CD4-positive, alpha-beta T cell treated with Interleukin-15 for 1 hour (primary cell): ENCODE results near the gene ADGRA3.

Experiments used
- DNase-seq: peaks from one replicate; pipeline ENCODE4 v3.0.0-alpha.2; 2020

Gene ADGRA3

GRCh38 chr4:22515888-22516541 lies at the start of gene ADGRA3:
ADGRA3 (minus strand) TSS chr4:22516066; CDS start chr4:22515784, 282 bp downstream.
- no peak for DNase-seq

DNA sequence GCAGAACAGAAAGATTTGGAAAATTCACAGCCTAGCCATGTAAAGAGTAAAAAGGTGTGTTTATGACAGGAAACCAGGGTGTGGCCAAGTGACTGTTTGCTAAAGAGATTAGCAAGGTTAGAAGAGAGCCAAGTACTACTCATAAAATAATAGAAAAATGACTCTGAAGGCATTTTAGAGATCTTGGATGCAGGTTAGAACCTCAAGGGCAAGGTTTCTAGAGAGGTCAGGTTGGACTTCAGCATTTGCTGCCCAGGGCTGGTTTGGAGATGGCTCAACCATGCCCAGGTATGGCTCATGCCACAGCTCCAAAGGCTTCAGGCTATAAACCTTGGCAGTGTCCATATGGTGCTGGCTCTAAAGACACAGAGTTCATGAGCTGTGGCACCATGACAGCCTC lies 40.6 kb upstream of the ADGRA3 start:
- DNase-seq, result no peak

- DNase-seq, result no peak
These were observed 38.8 kb upstream of the ADGRA3 start for GRCh38 chr4:22554670-22555069.

DNA sequence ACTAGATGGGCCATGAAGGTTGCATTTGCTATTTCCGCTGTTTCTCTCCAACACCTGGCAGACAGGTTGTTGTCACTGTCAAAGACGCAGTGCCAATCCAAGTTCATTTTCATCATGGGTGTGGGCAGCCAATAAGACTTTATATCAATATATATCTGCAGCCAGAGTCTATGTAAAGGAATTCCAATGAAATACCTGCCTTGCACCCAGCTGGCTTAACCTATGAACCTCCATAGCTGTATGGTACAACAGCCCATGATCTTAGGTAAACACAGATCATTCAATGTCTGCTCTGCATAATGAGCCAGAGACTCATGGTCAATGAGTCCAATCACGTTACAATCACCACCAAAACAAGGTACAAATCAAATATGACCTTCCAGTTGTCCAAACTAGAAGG lies 37.7 kb upstream of the ADGRA3 start:
- no peak for DNase-seq

GRCh38 chr4:22552812-22553211 lies 36.9 kb upstream of the ADGRA3 start:
- no peak for DNase-seq

GRCh38 chr4:22551550-22551949 lies 35.7 kb upstream of the ADGRA3 start:
- no peak for DNase-seq

DNA sequence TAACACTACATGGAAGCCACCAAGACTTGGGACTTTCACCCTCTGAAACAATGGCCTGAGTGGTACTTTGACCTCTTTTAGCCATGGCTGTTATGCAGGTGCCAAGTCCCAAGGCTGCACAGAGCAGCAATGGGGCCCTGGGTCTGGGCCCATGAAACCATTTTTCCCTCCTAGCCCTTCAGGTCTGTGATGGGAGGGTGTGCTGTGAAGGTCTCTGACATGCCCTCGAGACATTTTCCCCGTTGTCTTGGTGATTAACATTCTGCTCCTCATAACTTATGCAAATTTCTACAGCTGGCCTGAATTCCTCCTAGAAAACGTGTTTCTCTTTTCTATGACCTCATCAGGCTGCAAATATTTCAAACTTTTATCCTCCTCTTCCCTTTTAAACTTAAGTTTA lies 30.4 kb upstream of the ADGRA3 start:
- DNase-seq, result no peak

- DNase-seq, result no peak
These were observed 23.4 kb upstream of the ADGRA3 start for GRCh38 chr4:22539251-22539650.

DNA sequence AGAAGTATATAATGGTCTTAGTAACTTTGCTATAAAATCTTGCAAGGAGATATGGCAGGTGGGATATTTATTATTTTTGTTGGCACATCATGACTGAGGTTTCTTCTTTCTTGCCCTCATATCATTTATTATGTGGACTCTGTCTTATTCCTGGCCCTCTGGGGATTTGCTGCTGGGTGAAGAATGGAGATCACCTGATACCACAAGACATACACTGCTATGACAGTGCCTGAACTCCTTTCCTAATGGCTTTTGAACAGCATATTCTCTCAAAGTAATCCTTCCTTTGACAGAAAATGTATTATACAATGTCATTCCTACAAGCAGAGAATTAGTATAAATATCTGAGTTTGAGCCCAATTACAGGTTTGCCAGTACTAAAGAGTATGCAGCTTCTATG lies 22.0 kb upstream of the ADGRA3 start:
- DNase-seq, result no peak

GRCh38 chr4:22534374-22534773 lies 18.5 kb upstream of the ADGRA3 start:
- no peak for DNase-seq

DNA sequence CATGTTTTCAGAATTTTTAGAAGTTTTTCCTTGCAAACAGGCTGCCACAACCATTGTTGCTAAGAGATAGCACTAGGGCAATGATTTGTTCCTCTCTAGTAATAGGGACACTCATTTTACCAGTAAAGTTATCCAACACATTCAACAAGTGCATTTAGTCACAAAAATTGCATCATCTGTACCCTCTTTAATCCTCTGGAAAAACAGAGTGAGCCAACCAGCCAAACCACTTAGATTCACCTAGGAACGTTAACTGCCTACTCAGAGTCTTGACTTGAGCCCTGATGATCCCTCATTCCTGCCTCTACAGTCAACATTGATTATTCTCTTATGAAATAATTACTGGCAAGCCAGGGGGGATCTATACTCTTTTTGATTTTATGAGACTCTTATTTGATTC lies 17.0 kb upstream of the ADGRA3 start:
- DNase-seq, result no peak

DNA sequence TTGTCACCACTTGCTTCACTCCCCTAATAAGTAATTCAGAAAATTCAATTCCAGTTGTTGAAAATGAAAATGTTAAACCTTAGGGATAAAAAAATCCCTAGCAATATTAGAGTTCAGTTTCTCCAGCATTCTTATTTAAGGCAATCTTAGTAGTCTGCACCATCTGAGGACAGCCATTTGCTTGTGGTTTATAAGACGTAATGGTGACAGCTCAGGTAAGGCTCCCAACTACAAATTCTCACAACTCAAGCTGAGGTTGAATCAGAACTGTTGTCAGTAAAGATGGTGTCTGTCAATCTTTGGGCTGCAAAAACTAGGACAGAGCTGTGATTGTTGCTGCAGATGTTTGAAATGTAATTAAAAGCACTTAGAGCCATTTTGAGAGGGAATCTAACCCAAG lies 16.3 kb upstream of the ADGRA3 start:
- DNase-seq, result no peak

DNA sequence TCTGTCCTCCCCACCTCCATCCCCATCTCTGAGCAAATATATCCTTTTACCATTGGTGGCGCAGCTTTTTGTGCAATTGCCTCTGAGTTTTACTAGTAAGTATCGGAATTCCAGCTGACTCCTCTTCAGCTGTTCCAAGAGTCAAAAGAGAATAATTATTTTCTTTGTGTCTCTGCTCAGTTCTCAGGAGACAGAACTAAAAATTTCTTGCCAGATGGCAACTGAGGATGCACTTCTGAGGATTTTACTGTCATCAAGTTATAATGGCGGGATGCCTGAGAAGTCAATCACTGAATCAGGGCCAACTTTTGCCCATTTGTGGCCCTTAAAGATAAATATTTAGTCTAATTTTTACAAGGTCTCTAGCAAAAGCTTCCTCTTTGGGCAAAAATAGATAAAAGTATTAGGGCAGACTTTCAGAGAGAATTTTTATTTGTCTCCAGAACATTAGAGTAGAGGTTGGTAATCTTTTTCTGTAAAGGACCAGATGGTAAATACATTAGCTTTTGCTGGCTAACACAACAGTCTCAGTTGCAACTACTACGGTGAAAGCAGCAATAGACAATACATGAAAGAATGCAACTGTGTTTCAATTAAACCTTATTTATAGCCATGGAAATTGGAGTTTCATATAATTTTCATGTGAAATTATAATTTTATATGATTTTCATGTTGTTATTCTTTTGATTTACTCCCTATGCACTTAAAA lies 15.6 kb upstream of the ADGRA3 start:
- no peak for DNase-seq

GRCh38 chr4:22524895-22525294 lies 9.0 kb upstream of the ADGRA3 start:
- no peak for DNase-seq

DNA sequence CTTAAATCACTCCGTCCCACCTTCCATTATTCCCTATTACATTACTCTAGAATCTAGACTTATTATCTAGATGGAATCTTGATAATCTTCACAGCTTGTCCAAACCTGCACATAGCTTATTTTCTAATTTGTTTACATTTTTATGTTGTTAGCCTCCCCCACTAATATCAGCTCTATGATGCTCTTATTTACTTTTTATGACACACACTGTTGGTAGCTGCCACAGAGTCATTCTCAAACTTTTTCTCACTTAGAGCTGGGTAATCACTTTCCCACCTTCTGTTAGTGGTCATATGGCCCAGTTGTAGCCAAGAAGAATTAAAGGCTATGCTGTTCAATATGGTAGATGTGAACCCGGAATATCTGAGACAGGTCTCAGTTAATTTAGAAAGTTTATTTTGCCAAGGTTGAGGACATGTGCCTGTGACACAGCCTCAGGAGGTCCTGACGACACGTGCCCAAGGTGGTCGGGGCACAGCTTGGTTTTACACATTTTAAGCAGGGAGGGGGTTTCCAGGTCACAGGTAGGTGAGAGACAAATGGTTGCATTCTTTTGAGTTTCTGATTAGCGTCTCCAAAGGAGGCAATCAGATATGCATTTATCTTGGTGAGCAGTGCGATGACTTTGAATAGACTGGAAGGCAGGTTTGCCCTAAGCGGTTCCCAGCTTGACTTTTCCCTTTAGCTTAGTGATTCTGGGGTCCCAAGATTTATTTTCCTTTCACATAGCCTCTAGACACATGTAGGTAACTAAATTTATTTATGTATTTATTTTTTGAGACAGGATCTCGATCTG lies 7.0 kb upstream of the ADGRA3 start:
- DNase-seq, result no peak

GRCh38 chr4:22522206-22522605 lies 6.3 kb upstream of the ADGRA3 start:
- DNase-seq, result no peak

DNA sequence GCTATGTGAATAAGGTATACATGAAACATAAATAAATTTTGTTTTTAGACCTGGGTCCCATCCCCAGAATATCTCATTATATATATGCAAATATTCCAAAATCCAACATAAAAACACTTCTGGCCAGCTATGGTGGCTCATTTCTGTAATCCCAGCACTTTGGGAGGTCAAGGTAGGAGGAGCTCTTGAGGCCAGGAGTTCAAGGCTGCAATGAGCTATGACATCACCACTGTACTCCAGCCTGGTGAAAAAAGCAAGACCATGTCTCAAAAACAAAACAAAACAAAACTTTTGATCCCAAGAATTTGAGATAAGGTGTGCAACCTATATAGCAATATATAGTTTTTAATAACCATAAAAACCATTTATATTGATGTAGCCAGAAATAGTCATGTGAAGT lies 5.4 kb upstream of the ADGRA3 start:
- DNase-seq, result no peak

GRCh38 chr4:22515145-22515887 lies 550 bp downstream of the ADGRA3 start:
- DNase-seq, result no peak

GRCh38 chr4:22514481-22514880 lies 1.4 kb downstream of the ADGRA3 start:
- DNase-seq, result no peak

DNA sequence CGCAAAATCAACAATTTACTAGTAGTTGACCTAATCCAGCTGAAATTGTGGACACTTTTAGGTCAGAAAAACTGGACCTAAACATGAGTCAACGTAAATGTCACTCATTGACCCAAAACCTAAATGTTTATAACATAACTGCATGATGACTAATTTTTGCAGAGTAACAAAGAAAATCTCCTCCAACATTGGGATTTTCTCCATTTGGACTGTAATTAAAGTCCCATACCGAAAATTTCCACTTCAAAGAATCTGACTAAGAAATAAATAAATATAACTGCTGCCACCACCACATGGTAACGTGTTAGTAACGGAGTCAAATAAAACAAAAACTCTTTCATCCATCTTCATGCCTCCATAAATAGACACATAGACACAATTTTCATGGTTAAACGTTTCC lies 1.9 kb downstream of the ADGRA3 start:
- DNase-seq, result no peak

- no peak for DNase-seq
These were observed 3.6 kb downstream of the ADGRA3 start for GRCh38 chr4:22512306-22512705.

DNA sequence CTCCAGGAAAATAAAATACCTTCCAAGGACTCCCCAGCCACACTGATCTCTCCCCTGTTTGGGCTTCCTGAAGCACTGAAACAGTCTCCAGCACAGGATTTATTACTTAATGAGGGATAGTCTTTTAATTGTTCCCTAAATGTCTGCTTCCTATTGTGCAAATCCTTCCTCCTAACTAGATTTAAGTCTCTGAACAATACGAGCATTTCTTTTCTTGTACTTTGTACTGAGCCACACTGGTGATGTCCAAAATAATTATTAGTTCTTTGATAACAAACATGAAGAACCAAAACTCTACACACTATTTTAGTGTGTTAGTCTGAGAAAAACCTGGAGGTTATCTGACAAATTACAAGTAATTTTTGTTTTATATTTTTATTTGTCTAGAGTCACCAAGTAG lies 5.1 kb downstream of the ADGRA3 start:
- DNase-seq, result no peak

DNA sequence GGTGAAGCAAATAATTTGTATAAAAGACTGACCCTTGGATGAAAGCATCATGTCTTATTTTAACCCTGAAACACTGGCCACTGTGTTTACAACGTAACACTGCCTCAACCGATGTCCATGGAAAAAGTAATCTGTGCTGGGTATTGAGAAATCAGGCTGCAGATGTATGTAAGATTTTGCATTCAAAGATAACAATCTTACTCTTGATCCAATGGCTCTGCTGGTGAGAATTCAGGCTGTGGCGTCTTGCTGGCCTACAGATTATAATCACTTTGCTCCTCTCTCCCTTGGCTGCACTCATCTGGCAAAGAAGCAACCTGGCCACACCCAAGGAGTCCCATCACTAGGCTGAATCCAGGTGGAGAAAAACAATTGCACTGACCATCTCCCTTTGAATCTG lies 7.5 kb downstream of the ADGRA3 start:
- no peak for DNase-seq
